T-helper 1 cell treated with Interleukin-12 subunit alpha and Interleukin-12 subunit beta and Interleukin-4 antibody, amounts not matched to agents 30 μg/mL and 1 μg/mL, for 36 hours (primary cell): ENCODE results near the gene LHFPL6.

Source experiments
- H3K27ac Mint-ChIP-seq: one replicate; pipeline ENCODE4 v1.8.0; 2021; ENCODE audit warnings: mild to moderate bottlenecking, mixed read lengths
- H3K27me3 Mint-ChIP-seq: one replicate; pipeline ENCODE4 v1.8.0; 2021; ENCODE audit warnings: low read depth, mixed read lengths
- H3K36me3 Mint-ChIP-seq: one replicate; pipeline ENCODE4 v1.8.0; 2021; ENCODE audit warnings: low read depth, mixed read lengths
- H3K4me1 Mint-ChIP-seq: one replicate; pipeline ENCODE4 v1.8.0; 2021; ENCODE audit warnings: low read depth, mixed read lengths
- H3K4me3 Mint-ChIP-seq: one replicate; pipeline ENCODE4 v1.8.0; 2021; ENCODE audit warnings: mild to moderate bottlenecking, moderate library complexity, mixed read lengths
- H3K9me3 Mint-ChIP-seq: one replicate; pipeline ENCODE4 v1.8.0; 2021; ENCODE audit warnings: mixed read lengths

LHFPL6 gene

DNA sequence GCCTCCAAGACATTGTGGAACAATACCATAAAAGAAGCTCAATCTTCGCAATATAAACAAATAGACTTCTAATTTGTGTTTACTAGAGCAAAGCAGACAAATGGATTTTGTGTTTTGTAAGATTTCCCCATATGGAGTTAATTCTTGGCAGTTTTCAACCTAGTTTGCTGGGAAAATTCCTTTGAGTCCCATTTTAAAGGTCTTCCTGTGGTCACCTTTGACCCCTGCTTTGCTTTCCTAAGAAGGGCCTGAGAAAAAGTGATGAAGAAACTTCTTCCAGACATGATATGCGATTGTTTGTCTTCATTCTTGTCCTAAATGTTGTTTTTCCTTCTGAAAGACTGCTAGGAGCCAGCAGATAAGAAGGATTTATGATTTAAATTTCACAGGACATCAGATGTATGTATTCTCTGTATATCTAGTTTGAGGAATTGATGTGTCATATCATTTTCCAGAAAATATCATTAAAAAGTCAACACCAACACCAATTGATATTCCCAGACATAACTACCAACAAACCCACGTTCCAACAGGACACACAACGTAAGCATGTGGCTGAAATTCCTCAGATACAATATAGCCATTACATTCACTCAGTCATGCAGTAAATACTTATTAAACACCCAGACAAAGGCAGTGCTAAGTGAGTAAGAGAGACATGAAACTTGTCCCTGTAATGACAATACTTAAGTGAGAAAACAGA is 276.4 kb downstream of the LHFPL6 start:
- H3K27ac Mint-ChIP-seq, result no peak overlapping the region
- no peaks in the 10 kb centered on the region for H3K4me1 Mint-ChIP-seq
- no peaks in the 10 kb centered on the region for H3K36me3 Mint-ChIP-seq
- peaks cover 4% of the 10 kb centered on the region for H3K9me3 Mint-ChIP-seq
- H3K27me3 Mint-ChIP-seq, result no peaks in the 10 kb centered on the region
- H3K4me3 Mint-ChIP-seq, result no peak overlapping the region

DNA sequence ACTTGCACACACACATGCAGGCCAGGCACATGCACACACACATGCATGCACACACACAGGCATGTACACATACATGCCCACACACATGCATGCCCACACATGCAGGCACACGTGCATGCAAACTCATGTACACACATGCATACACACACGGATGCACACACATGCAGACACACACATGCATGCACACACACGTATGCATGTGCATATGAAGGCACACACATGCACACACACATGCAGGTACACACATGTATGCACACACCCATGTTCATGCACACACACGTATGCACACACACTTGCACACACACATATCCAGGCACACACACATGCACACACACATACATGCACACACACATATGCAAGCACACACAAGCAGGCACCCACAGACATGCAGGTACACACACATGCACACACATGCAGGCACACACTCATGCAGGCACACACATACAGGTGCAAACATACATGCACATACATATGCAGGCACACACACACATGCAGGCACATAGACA is 278.1 kb downstream of the LHFPL6 start:
- H3K4me3 Mint-ChIP-seq, result no peak overlapping the region
- H3K4me1 Mint-ChIP-seq, result no peaks in the 10 kb centered on the region
- no peaks in the 10 kb centered on the region for H3K9me3 Mint-ChIP-seq
- no peaks in the 10 kb centered on the region for H3K27me3 Mint-ChIP-seq
- no peak overlapping the region for H3K27ac Mint-ChIP-seq
- no peaks in the 10 kb centered on the region for H3K36me3 Mint-ChIP-seq

DNA sequence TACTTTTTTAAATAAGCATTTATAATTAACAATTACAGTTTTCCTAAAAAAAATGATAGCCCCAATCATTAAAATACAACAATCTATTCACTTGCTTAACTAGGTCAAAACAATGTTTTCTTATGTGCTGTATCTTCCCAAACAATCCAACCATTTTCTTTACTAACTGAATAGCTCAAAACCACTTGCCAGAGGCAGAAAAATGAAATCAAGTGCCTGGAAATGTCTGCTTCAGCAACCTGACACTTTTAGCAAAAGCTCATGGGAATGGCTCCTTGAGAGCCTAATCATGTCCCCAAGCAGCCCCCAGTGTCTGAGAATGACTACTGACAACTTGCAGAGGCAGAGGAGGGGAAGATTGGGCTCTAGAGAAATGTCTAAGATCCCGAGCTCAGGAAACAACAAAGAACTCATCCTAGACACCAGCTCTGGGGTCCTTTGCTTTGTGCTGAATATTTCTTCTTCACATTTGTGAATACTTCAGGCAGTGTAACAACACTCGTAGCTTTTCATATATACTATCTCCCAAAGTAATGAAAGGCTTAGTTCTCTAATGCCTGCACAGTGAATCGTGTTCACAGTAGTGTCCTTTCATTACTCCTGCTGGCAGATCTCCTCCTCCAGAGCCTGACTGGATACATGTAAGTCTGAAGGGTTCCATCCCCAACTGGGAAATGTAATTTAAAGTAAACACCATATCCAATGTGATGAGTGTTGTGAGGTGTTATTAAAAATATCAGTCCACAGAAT is 280.0 kb downstream of the LHFPL6 start:
- H3K27ac Mint-ChIP-seq, result no peak overlapping the region
- no peaks in the 10 kb centered on the region for H3K4me1 Mint-ChIP-seq
- H3K36me3 Mint-ChIP-seq, result no peaks in the 10 kb centered on the region
- H3K4me3 Mint-ChIP-seq, result no peak overlapping the region
- H3K9me3 Mint-ChIP-seq, result no peaks in the 10 kb centered on the region
- H3K27me3 Mint-ChIP-seq, result no peaks in the 10 kb centered on the region

DNA sequence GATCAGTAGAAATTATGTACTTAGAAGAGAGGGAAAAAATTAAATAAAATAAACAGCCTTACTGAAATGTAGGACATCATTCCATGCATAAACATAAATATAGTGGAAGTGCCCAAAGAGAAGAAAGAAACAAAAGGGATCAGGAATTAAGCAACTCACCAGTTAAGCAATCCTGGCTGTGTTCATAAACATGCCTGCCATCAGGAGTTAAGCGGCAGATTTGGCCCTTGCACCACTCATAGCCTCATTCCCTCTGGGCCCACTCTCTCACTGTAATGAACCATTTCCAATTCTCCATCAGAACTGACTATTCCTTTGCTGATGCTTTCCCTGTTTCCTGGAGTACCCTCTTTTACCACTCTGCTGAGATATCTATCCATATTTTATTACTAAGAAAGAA is 281.4 kb downstream of the LHFPL6 start:
- Mint-ChIP-seq H3K27ac (no peak overlapping the region), H3K27me3 (no peaks in the 10 kb centered on the region), H3K4me3 (no peak overlapping the region), H3K4me1 (no peaks in the 10 kb centered on the region), H3K36me3 (no peaks in the 10 kb centered on the region), H3K9me3 (no peaks in the 10 kb centered on the region)

DNA sequence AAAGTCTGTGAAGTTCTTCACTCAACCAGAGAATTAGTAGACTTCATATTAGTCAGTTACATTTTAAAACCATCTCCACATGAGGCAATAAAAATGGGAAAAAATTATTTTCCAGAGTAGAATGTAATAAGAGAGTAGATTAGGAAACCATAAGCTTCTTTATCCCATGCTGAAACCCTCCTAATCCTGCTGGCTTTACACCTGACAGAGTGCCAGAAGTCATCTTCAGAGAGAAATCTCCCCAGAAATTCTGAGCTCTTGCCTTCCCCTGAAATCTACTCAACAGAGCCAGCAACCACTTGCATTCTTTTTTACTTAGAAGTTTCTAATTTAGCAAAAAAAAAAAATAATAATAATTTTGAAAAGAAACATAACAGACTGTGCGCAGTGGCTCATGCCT is 284.8 kb downstream of the LHFPL6 start:
- no peaks in the 10 kb centered on the region for H3K27me3 Mint-ChIP-seq
- no peaks in the 10 kb centered on the region for H3K4me1 Mint-ChIP-seq
- no peaks in the 10 kb centered on the region for H3K36me3 Mint-ChIP-seq
- H3K4me3 Mint-ChIP-seq, result no peak overlapping the region
- H3K27ac Mint-ChIP-seq, result no peak overlapping the region
- no peaks in the 10 kb centered on the region for H3K9me3 Mint-ChIP-seq

DNA sequence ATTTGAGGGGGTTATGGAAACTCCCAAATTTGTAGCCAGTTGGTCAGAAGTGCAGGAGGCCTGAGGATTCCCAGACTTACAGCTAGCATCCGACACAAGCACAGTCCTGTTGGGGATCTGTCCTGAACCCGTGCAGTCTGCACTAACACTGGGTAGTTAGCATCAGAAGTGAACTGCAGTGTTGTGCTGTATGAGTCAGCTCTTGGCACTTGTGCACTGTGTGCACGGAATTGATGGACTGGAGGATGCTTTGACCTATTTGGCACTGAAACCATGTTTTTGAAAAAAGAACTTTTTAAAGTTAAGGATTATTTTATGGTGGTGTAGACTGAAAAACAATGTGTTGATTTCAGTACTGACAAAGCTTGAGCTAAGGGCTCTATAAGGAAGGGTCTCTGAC is 285.7 kb downstream of the LHFPL6 start:
- H3K4me3 Mint-ChIP-seq, result no peak overlapping the region
- no peaks in the 10 kb centered on the region for H3K4me1 Mint-ChIP-seq
- no peaks in the 10 kb centered on the region for H3K36me3 Mint-ChIP-seq
- H3K27ac Mint-ChIP-seq, result no peak overlapping the region
- no peaks in the 10 kb centered on the region for H3K27me3 Mint-ChIP-seq
- no peaks in the 10 kb centered on the region for H3K9me3 Mint-ChIP-seq

DNA sequence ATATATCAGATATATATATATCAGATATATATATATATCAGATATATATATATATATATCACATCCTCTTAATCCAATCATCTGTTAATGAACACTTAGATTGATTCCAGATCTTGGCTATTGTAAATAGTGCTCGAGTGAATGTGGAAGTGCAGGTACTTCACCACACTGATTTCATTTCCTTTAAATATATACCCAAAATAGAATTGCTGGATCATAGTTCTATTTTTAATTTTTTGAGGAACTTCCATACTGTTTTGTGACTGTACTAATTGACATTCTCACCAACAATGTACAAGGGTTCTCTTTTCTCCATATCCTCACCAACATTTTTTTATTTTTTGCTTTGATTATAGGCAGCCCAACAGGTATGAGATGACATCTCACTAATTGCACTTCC is 287.2 kb downstream of the LHFPL6 start:
- H3K27me3 Mint-ChIP-seq, result no peaks in the 10 kb centered on the region
- no peaks in the 10 kb centered on the region for H3K36me3 Mint-ChIP-seq
- no peaks in the 10 kb centered on the region for H3K4me1 Mint-ChIP-seq
- no peaks in the 10 kb centered on the region for H3K9me3 Mint-ChIP-seq
- no peak overlapping the region for H3K4me3 Mint-ChIP-seq
- H3K27ac Mint-ChIP-seq, result no peak overlapping the region

DNA sequence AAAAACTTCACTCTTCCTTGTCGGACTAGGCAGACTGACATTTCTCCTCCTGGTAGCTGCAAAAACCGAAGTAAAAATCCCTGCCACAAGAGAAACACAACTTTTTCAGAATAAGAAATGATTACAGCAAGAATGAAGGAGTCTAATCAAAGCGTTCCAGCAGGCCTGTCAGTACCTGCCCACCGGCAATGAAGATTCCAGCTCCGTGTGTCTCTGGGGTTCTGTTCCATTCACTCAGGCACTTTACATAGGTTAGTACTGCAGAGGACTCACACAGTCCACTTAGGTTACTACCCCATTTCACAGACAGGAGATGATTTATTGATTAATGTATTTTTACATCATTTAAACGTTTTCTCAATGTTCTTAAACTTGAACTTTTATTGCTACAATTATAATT is 289.3 kb downstream of the LHFPL6 start:
- Mint-ChIP-seq H3K4me3 (no peak overlapping the region), H3K27ac (no peak overlapping the region), H3K4me1 (no peaks in the 10 kb centered on the region), H3K9me3 (no peaks in the 10 kb centered on the region), H3K27me3 (no peaks in the 10 kb centered on the region), H3K36me3 (no peaks in the 10 kb centered on the region)

DNA sequence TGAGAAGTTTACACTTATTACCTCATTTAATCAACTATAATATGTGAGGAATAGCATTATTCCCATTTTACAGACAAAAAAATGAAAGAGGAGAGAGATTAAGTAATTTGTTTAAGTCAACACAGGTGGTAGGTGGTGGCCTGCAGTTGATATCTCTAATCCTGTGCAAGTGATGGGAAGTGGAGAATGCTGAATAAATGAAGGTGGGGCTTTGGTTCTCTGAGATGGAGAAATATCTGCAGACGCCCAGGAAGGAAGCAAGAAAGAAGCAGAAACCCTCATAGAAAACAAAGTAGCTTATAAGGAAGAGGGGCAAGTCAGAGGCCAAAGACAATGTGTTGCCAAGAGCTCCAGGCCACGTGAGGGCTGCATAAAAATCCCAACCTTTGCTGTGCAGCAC is 290.4 kb downstream of the LHFPL6 start:
- no peaks in the 10 kb centered on the region for H3K36me3 Mint-ChIP-seq
- H3K4me3 Mint-ChIP-seq, result no peak overlapping the region
- no peaks in the 10 kb centered on the region for H3K9me3 Mint-ChIP-seq
- H3K27ac Mint-ChIP-seq, result no peak overlapping the region
- H3K27me3 Mint-ChIP-seq, result no peaks in the 10 kb centered on the region
- no peaks in the 10 kb centered on the region for H3K4me1 Mint-ChIP-seq

DNA sequence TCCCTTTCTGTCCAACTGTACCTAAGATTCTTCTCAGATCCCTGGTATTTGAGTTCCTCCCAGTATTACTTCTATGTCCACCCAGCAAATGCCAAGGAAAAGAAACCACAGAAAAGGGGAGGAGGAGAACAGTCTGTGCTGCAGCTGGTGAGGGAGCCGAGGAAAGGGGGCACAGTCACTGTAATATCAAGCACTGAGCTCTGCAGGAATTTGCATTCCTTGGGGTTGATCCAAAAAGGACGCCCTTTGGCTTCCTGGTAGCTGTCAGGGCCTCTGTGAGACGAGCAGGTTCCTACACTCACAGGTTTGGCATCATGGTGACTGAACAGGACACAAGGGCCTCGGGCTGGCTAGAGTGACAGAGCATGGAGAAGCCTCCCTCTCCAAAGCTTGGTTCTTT is 291.4 kb downstream of the LHFPL6 start:
- no peaks in the 10 kb centered on the region for H3K4me1 Mint-ChIP-seq
- H3K27me3 Mint-ChIP-seq, result no peaks in the 10 kb centered on the region
- no peak overlapping the region for H3K27ac Mint-ChIP-seq
- H3K4me3 Mint-ChIP-seq, result no peak overlapping the region
- H3K9me3 Mint-ChIP-seq, result no peaks in the 10 kb centered on the region
- H3K36me3 Mint-ChIP-seq, result no peaks in the 10 kb centered on the region

DNA sequence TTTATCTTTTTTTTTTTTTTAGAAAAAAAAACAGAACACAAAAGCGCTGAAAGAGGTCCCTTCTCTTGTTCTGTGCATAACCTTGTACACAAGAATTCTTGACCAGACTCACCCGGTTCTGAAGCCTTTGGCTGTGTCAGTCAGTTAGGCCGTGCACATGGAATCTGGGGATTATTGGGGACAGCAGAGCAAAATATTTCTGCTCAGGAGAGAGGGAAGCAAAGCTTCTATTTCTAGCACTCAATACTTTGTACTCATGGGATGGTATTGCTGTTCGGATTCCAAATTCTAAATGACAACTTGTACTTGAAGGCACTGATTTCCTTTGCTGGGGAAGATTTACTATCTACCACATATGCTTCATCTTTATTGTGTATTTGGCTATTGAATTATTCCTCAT is 292.0 kb downstream of the LHFPL6 start:
- Mint-ChIP-seq H3K27ac (no peak overlapping the region), H3K4me3 (no peak overlapping the region), H3K4me1 (no peaks in the 10 kb centered on the region), H3K36me3 (no peaks in the 10 kb centered on the region), H3K27me3 (no peaks in the 10 kb centered on the region), H3K9me3 (no peaks in the 10 kb centered on the region)

DNA sequence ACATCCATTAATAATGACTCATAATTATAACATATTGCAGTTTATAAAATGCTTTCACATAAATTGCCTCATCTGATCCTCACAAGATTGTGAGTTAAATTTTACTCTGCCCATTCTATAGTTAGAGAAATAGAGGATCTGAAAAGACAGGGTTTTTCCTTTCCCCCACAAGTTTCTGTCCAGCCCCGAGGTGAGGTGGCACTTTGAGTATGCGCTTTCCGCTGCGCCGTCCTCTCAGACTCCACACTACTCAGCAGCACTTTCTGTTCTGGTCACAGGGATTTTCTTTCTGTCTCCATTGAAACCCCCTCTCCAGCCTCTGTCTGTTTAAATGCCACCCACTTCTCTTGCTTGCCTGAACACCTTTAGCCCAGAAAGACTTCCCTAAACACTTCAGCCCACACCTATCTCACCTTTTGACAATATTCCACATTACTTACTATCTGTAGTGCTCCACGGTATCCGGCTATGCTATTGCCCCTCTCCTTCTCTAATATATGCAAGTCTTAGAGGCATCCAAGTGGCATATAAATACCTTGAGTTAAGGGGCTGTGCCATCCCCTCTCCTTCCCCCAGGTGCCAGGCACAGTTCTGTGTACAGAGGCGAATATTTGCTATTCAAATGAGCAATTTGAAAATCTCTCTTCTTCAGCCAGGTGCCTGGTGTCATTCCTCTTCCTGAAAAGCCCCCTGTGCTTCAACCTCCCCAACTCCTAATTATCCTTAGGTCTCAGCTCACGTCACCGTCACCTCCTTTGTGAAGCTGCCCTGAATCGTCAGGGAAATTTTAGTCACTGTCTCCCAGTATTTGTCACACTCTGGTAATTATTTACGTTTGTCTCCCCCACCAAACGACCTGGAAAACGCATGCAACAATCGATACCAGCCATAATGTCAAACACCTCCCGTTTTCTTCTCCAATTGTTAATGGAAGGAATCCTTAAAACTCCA is 296.1 kb downstream of the LHFPL6 start:
- Mint-ChIP-seq H3K27ac (no peak overlapping the region), H3K4me1 (no peaks in the 10 kb centered on the region), H3K27me3 (no peaks in the 10 kb centered on the region), H3K9me3 (no peaks in the 10 kb centered on the region), H3K4me3 (no peak overlapping the region), H3K36me3 (no peaks in the 10 kb centered on the region)

DNA sequence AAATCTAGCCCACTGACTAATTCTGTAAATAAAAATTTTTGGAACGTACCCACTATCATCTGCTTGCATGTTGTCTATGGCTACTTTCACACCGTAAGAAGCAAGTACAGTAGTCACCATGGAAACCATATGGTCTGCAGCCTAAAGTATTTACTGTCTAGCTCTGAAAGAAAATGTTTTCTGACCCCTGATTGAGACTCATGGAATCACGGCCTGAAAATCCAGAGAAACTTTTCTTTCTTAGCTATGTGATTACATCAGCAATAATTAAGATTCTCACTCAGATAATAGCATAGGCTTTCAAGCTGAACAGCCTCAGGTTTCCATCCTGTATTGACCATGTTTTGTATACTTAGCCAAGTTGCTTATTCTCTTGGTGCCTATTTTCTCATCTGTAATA is 300.2 kb downstream of the LHFPL6 start:
- H3K36me3 Mint-ChIP-seq, result no peaks in the 10 kb centered on the region
- H3K4me3 Mint-ChIP-seq, result no peak overlapping the region
- H3K4me1 Mint-ChIP-seq, result no peaks in the 10 kb centered on the region
- H3K27me3 Mint-ChIP-seq, result peaks cover 3% of the 10 kb centered on the region
- no peaks in the 10 kb centered on the region for H3K9me3 Mint-ChIP-seq
- H3K27ac Mint-ChIP-seq, result no peak overlapping the region

DNA sequence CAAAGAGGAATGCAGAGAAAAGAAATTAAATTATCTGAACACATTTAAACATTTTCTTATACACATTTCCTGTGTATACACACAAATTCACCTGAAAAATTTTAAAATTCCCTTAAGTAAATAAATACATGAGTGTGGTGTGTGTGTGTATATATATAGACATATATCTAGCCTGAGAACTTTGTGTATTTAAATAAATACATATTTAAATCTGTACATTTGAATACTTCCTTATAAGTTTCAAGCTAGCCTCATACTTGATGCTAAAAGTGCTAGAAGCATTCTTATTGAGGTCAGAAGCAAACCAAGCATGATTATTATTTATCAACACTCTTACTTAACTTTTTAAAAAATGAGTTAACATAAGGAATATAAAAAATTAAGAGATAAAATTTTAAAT is 304.0 kb downstream of the LHFPL6 start:
- Mint-ChIP-seq H3K4me1 (no peaks in the 10 kb centered on the region), H3K4me3 (no peak overlapping the region), H3K27ac (no peak overlapping the region), H3K9me3 (peaks cover 7% of the 10 kb centered on the region), H3K36me3 (no peaks in the 10 kb centered on the region), H3K27me3 (peaks cover 3% of the 10 kb centered on the region)
